HG03159 (cell line): ENCODE results near the gene GDI1.
A peak's percentile ranks its signal among the peaks of the same experiment; 100 is the strongest.
"Not testable (repeated sequence)": the region's sequence is repeated elsewhere in the genome, so short reads cannot be mapped to it uniquely, and the experiment has no call there.

Experiments
- ATAC-seq: cut with Tn5 transposase; IDR thresholded peaks from one replicate; pipeline ENCODE4 v1.9.1; 2021; ENCODE audit warnings: mild to moderate bottlenecking, moderate library complexity; ENCODE audit not compliant: unreplicated experiment

Gene GDI1

DNA sequence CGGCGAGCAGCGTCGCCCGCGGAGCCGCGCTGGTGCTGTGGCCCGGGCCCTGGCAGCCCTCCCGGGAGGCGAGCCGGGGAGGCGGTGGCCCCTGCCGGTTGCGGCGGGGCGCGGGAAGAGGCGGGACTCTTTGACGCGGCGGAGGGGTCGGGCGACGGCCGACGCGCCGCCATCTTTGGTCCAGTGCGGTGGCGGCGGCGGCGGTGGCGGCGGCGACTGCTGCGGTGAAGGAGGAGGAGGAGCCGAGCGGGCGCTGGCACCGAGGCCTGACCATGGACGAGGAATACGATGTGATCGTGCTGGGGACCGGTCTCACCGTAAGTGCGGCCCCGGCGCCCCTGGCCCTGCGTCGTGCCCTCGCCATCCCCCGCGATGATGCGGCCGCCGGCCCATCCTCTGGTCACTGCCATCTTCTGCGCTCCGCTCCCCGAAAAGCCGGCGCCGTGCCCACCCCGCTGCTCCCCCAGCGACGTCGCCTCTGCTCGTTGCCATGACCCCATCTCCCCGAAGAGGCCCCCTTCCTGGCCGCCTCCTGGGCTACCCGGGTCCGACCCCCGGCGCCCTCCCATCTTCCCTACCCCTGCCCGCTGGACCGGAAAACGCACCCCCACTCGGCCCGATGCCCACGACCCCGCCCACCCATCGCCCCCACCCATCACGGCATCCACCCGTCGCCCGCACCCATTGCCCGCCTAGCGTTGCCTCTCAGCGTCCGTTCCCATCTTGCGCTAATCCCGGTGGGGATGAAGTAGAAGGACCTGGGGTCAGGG, at the start of gene GDI1:
Gene GDI1 (plus strand): TSS at position 172 of the 770 bp plus-strand sequence. CDS start 101 bp downstream, at position 273.
- no peak for ATAC-seq

DNA sequence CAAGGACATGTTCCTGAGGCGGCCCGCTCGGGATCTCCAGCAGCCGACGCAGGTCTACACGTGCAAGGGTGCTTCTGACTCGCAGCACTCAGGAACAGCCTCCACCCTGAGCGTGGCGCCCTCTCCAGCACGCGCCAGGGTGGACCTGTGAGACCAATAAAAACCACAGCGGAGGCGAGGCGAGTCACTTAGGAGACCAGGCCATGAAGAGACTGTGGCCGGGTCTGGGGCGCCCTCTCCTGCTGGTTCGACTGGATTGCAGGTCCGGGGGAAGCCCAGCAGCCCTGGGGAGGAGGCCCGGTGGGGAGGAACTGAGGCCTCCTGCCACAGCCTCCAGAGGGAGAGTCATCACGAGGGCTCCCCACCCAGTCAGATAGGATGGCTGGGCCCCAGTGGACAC, 48.9 kb upstream of the GDI1 start:
- ATAC-seq: not testable (repeated sequence)

GRCh38 chrX:154388649-154389048, 48.3 kb upstream of the GDI1 start:
- not testable (repeated sequence) for ATAC-seq

DNA sequence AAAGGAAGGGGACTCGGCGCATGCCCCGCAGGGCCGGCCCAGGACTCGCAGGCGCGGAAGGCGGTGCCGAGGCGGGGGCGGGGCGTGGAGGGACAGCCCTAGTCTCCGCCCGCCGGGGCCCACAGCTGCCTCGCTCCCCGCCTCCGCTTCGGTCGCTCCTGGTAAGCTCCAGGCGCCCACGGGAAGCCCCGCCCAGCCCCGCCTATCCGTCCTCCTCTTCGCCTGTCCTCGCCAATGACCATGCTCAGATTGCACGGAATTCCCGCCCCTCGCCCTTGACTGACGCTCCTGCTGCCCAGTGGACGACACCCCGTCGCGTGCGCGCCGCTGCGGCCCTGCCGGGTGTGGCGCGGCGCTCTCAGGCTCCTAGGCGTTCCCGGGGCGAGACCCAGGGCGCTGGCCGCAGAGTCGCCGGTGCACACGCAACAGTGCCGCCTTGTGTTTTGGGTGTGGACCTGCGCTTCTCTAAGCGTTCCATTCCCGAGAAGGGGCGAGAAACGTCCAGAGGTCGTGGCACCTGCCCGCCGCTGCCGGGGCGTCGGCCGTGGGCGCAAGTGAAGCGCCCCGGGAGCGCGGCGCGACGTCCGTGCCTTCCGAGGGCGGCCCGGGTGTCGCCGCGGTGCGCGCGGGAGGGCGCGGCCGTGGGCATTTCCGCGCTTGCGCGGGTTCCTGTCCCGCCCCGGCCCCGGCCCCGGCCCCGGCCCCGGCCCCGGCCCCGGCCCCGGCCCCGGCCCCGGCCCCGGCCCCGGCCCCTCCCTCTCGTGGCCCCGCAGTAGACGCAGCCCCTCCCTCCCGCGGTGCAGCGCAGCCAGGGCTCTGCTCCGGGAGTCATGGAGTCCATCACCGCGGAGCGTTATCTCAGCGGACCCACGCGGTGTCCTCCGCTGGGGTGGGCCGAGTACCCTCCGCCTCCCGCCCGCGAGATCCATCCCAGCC, 46.9 kb upstream of the GDI1 start:
- ATAC-seq: peak; percentile 61

DNA sequence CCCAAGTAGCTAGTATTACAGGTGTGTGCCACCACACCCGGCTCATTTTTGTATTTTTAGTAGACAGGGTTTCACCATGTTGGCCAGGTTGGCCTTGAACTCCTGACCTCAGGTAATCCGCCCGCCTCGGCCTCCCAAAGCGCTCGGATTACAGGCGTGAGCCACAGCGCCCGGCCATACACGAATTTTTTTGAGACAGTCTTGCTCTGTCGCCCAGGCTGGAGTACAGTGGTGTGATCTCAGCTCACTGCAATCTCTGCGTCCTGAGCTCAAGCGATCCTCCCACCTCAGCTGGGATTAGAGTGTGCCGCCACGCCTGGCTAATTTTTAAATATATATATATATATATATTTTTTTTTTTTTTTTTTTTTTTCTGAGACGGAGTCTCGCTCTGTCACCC, 40.6 kb upstream of the GDI1 start:
- not testable (repeated sequence) for ATAC-seq

GRCh38 chrX:154396973-154397887, 39.7 kb upstream of the GDI1 start:
- peak; percentile 41 for ATAC-seq

GRCh38 chrX:154397888-154398667, 38.9 kb upstream of the GDI1 start, which contains the start of gene RPL10:
RPL10 (plus strand) TSS chrX:154398377; CDS start chrX:154398520, 143 bp downstream.
- ATAC-seq: peak; percentile 76

GRCh38 chrX:154398668-154399526, 38.1 kb upstream of the GDI1 start:
- no peak for ATAC-seq

GRCh38 chrX:154399527-154400368, 37.2 kb upstream of the GDI1 start:
- no peak for ATAC-seq

- not testable (repeated sequence) for ATAC-seq
Observed at GRCh38 chrX:154400369-154400817, 36.6 kb upstream of the GDI1 start.

DNA sequence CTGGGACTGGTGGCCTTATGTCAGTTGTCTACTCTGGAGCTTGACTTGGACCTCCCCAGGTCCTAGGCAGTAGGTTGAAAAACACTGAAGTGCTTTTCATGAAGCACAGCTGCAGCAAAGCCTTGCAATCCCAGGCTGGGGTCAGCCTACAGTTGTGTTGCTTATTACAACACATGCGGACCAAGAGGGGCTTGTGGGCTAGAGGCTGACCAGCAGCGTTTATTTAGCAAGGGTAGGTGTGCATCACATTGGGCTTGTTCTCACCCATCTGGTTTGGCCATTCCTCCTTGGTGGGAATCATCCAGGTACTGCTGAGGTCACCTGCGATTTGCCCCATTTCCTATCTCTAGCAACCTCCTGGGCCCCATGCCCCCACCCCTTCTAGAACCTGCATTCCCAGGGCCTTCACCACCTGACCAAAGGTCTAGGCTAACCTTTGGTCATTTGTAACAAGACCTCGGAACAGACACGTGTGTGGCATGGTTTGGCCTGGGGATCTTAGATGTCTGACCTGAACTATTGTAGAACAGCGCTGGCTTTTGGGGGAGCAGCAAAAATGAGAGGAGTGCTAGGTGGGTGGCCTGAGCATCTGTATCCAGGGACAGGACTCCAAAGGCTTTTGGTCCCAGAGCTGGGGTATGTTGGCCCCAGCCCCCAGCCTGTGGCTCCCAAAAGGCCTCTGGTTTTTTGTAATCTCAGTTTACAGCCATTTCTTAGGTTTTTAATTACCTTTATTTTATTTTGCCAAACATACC, 35.7 kb upstream of the GDI1 start:
- no peak for ATAC-seq

GRCh38 chrX:154401918-154402621, 34.9 kb upstream of the GDI1 start:
- no peak for ATAC-seq

GRCh38 chrX:154402622-154403127, 34.3 kb upstream of the GDI1 start:
- ATAC-seq: no peak

DNA sequence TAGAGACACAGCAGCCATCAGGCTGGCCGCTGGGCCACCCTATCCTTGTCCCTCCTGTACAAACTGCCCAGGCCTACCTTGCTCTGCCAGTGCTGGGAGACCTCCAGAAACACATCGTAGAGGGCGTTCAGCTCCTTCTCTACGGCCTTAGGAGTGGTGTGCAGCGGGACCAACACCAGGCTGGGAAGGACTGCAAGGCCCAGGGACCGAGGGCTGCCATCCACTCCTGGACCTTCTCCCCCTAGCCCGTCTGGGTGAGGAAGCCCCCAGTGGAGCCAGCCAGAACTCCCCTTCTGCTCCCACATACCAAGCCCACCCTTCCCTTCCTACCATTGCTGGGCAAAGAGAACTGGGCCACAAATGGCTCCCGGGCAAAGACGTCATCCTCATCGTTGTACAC, 33.8 kb upstream of the GDI1 start:
- ATAC-seq: no peak

DNA sequence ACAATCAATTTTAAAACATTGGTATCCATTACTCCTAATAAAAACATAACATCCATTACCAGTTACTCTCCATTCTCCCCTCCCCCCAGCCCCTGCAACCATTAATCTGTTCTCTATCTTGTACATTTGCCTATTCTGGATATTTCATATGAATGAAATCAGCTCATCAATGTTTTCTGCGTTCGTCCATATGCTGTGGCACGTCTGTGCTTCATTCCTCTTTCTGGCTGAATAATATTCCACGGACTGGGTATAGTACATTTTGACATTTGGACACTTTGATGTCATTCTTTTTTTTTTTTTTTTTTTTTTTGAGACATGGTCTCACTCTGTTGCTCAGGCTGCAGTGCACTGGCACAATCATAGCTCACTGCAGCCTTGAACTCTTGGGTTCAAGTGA, 33.1 kb upstream of the GDI1 start:
- no peak for ATAC-seq

GRCh38 chrX:154404625-154405192, 32.2 kb upstream of the GDI1 start:
- no peak for ATAC-seq
